H1 (cell line): ENCODE data around the gene FBXO5. TPM values are rescaled to one million over a fixed set of nuclear protein-coding genes. Genes with fewer than 3 reads are reported as not detected.

ENCODE experiments used
- CTCF ChIA-PET: fragments of 300-600 bp; sonication (Branson Sonifier 250); formaldehyde crosslinking; loops from one replicate; lab custom pipeline; 2021; ENCODE audit not compliant: partially characterized antibody; lab: Charles Lee
- POLR2A ChIA-PET: fragments of 300-600 bp; sonication (Branson Sonifier 250); formaldehyde crosslinking; loops from one replicate; lab custom pipeline; 2021; ENCODE audit warnings: inconsistent platforms; ENCODE audit not compliant: partially characterized antibody; lab: Charles Lee
- DNase-seq, 2 experiments: peaks; one replicate each; pipeline versions ENCODE4 v3.0.0 to v3.0.0-alpha.2; 2010 to 2022; ENCODE audit warnings: low spot score in 2 of 2, low read depth in 1 of 2, mixed read lengths in 1 of 2
- FAIRE-seq: peaks from 2 replicates; lab custom pipeline; 2011; peaks lifted over from hg19 to GRCh38; lab: Jason Lieb, UNC
- H2AFZ ChIP-seq: 2 replicates; pipeline ENCODE4 v1.8.1; 2012; ENCODE audit warnings: low read length, inconsistent platforms
- H2AK5ac ChIP-seq: 2 replicates; pipeline ENCODE4 v1.6.1; 2013; ENCODE audit warnings: low read depth, low read length
- H2BK120ac ChIP-seq: replicated peaks from 2 replicates; pipeline ENCODE3; 2013; ENCODE audit warnings: low read depth, low read length, inconsistent platforms
- H2BK12ac ChIP-seq: 2 replicates; pipeline ENCODE4 v1.6.1; 2013; ENCODE audit warnings: low read depth, low read length
- H2BK15ac ChIP-seq: 2 replicates; pipeline ENCODE4 v1.6.1; 2013; ENCODE audit warnings: low read length
- H2BK20ac ChIP-seq: 2 replicates; pipeline ENCODE4 v1.6.1; 2013; ENCODE audit warnings: low read length
- H2BK5ac ChIP-seq: 2 replicates; pipeline ENCODE4 v1.6.1; 2013; ENCODE audit warnings: low read depth, low read length
- H3K14ac ChIP-seq: 2 replicates; pipeline ENCODE4 v1.6.1; 2013; ENCODE audit warnings: inconsistent platforms; ENCODE audit not compliant: insufficient read length
- H3K18ac ChIP-seq: 2 replicates; pipeline ENCODE4 v1.6.1; 2013; ENCODE audit warnings: low read length; ENCODE audit errors: extremely low read depth
- H3K23ac ChIP-seq: 2 replicates; pipeline ENCODE4 v1.6.1; 2013; ENCODE audit warnings: inconsistent platforms; ENCODE audit not compliant: insufficient read length
- H3K23me2 ChIP-seq: 2 replicates; pipeline ENCODE4 v1.6.1; 2013; ENCODE audit warnings: low read depth, low read length
- H3K27ac ChIP-seq: 2 replicates; pipeline ENCODE4 v1.6.1; 2011; ENCODE audit warnings: low read depth, low read length, inconsistent platforms
- H3K27me3 ChIP-seq, 4 experiments: replicated peaks in 1 of 4; 1 replicate in 1 of 4; 2 replicates in 3 of 4; pipeline versions ENCODE4 v1.6.1 to v1.8.1; 2011 to 2013; ENCODE audit warnings: low read length in 3 of 4, mild to moderate bottlenecking in 3 of 4, inconsistent platforms in 2 of 4, mixed read lengths in 2 of 4, moderate library complexity in 1 of 4; ENCODE audit not compliant: control insufficient read depth in 3 of 4, insufficient read depth in 3 of 4; ENCODE audit errors: extremely low read depth in 1 of 4
- H3K36me3 ChIP-seq, 4 experiments: 2 replicates each; pipeline versions ENCODE4 v1.6.1 to v1.8.1; 2011 to 2013; ENCODE audit warnings: mild to moderate bottlenecking in 4 of 4, low read length in 3 of 4, moderate library complexity in 2 of 4, control low read depth in 1 of 4, inconsistent platforms in 1 of 4; ENCODE audit not compliant: insufficient read depth in 4 of 4, control insufficient read depth in 2 of 4
- H3K4ac ChIP-seq: replicated peaks from 2 replicates; pipeline ENCODE3; 2013; ENCODE audit warnings: low read length, low read depth, mixed read lengths, inconsistent platforms; ENCODE audit not compliant: insufficient read length
- H3K4me1 ChIP-seq, 4 experiments: replicated peaks in 1 of 4; 1 replicate in 1 of 4; 2 replicates in 3 of 4; pipeline versions ENCODE4 v1.6.1 to v1.8.1; 2011 to 2013; ENCODE audit warnings: low read length in 3 of 4, inconsistent platforms in 2 of 4, mixed read lengths in 1 of 4; ENCODE audit not compliant: insufficient read depth in 4 of 4, control insufficient read depth in 3 of 4
- H3K4me2 ChIP-seq, 2 experiments: 2 replicates each; pipeline versions ENCODE4 v1.6.1 to v1.8.1; 2011 to 2013; ENCODE audit warnings: low read depth in 2 of 2, low read length in 2 of 2, control low read depth in 1 of 2, inconsistent platforms in 1 of 2, mild to moderate bottlenecking in 1 of 2; ENCODE audit not compliant: insufficient read depth in 1 of 2
- H3K4me3 ChIP-seq, 4 experiments: fragments of 200-600, 300-600 bp in 1 of 4; sonication (generic), shearing (Covaris generic), sonication (Bioruptor Twin) in 1 of 4; 2 replicates each; pipeline versions ENCODE4 v1.5.1 to v1.8.1; 2011 to 2016; ENCODE audit warnings: low read length in 4 of 4, low read depth in 3 of 4, control low read depth in 2 of 4, inconsistent platforms in 2 of 4, mild to moderate bottlenecking in 2 of 4, mixed read lengths in 1 of 4, moderate library complexity in 1 of 4; ENCODE audit not compliant: insufficient read depth in 2 of 4; ENCODE audit errors: extremely low read depth in 1 of 4
- H3K56ac ChIP-seq: replicated peaks from 2 replicates; pipeline ENCODE3; 2013; ENCODE audit warnings: low read depth, mild to moderate bottlenecking, mixed read lengths, low read length, inconsistent platforms; ENCODE audit not compliant: insufficient read length
- H3K79me1 ChIP-seq: 2 replicates; pipeline ENCODE4 v1.6.1; 2013; ENCODE audit warnings: low read depth, low read length, control low read depth
- H3K79me2 ChIP-seq, 2 experiments: 2 replicates each; pipeline versions ENCODE4 v1.6.1 to v1.8.1; 2012 to 2013; ENCODE audit warnings: low read length in 2 of 2, mild to moderate bottlenecking in 2 of 2, inconsistent platforms in 1 of 2; ENCODE audit not compliant: insufficient read depth in 2 of 2, control insufficient read depth in 1 of 2
- H3K9ac ChIP-seq, 4 experiments: replicated peaks in 1 of 4; 1 replicate in 1 of 4; 2 replicates in 3 of 4; pipeline versions ENCODE4 v1.6.1 to v1.8.1; 2011 to 2013; ENCODE audit warnings: low read depth in 3 of 4, low read length in 3 of 4, control low read depth in 2 of 4, mild to moderate bottlenecking in 2 of 4, moderate library complexity in 2 of 4, inconsistent platforms in 1 of 4; ENCODE audit errors: extremely low read depth in 1 of 4
- H3K9me3 ChIP-seq, 2 experiments: 2 replicates each; pipeline versions ENCODE4 v1.6.1 to v1.8.1; 2012 to 2013; ENCODE audit warnings: mild to moderate bottlenecking in 2 of 2, moderate library complexity in 2 of 2, control low read depth in 1 of 2, inconsistent platforms in 1 of 2, low read depth in 1 of 2, low read length in 1 of 2, mixed read lengths in 1 of 2; ENCODE audit not compliant: insufficient read depth in 2 of 2
- H4K20me1 ChIP-seq, 2 experiments: replicated peaks in 1 of 2; 2 replicates each; pipeline versions ENCODE3 to v1.8.1; 2011 to 2013; ENCODE audit warnings: inconsistent platforms in 2 of 2, low read length in 2 of 2, mild to moderate bottlenecking in 1 of 2; ENCODE audit not compliant: insufficient read depth in 2 of 2, control insufficient read depth in 1 of 2
- H4K5ac ChIP-seq: 2 replicates; pipeline ENCODE4 v1.6.1; 2013; ENCODE audit warnings: low read length, low read depth, mixed read lengths, inconsistent platforms; ENCODE audit not compliant: insufficient read length
- H4K8ac ChIP-seq: 2 replicates; pipeline ENCODE4 v1.8.0; 2013; ENCODE audit warnings: mild to moderate bottlenecking, moderate library complexity, low read length, inconsistent platforms; ENCODE audit not compliant: insufficient read depth; ENCODE audit errors: extremely low read depth
- H4K91ac ChIP-seq: replicated peaks from 2 replicates; pipeline ENCODE3; 2013; ENCODE audit warnings: low read length, mixed read lengths, inconsistent platforms; ENCODE audit not compliant: insufficient read length
- CEBPB ChIP-seq: IDR thresholded peaks from 2 replicates; pipeline ENCODE4 v1.6.1; 2012; ENCODE audit warnings: low read depth, low read length
- EGR1 ChIP-seq: IDR thresholded peaks from 2 replicates; pipeline ENCODE4 v1.6.1; 2011; ENCODE audit warnings: low read depth, low read length, borderline replicate concordance
- HDAC6 ChIP-seq: IDR thresholded peaks from one replicate; pipeline ENCODE4 v1.7.1; 2012; ENCODE audit warnings: low read depth, mild to moderate bottlenecking, inconsistent platforms, low read length, moderate library complexity
- KDM5A ChIP-seq: fragments of 200-600 bp; IDR thresholded peaks from 2 replicates; pipeline ENCODE4 v1.7.1; 2012; ENCODE audit warnings: mild to moderate bottlenecking, low read length, inconsistent platforms, mixed read lengths
- MAX ChIP-seq: IDR thresholded peaks from 2 replicates; pipeline ENCODE4 v1.6.1; 2012; ENCODE audit warnings: inconsistent platforms
- PHF8 ChIP-seq: fragments of 200-600 bp; sonication (generic); conservative IDR thresholded peaks from 2 replicates; pipeline ENCODE4 v1.7.1; 2012; ENCODE audit warnings: low read depth, mild to moderate bottlenecking, inconsistent platforms, low read length, moderate library complexity
- WGBS, 2 experiments: shearing (Covaris generic) in 1 of 2; methylation state at CpG; one replicate each; pipeline versions ENCODE4 v1.1.6 to v1.1.7; 2013 to 2015; ENCODE audit warnings: low lambda C conversion rate in 2 of 2, mixed read lengths in 2 of 2, inconsistent platforms in 1 of 2, low coverage in 1 of 2, missing lambda C conversion rate in 1 of 2; ENCODE audit not compliant: insufficient replicate concordance in 2 of 2, insufficient coverage in 1 of 2, insufficient read length in 1 of 2; ENCODE audit errors: extremely low coverage in 1 of 2, missing lambda C conversion rate in 1 of 2; 5-methylcytosine and 5-hydroxymethylcytosine counted together
- polyA plus RNA-seq, 7 experiments: library from polyadenylated mRNA; depleted of rRNA in 3 of 7; stranded (reverse) in 5 of 7; unstranded in 2 of 7; fragments of >200 nt in 5 of 7; fragments of 200-250 nt in 2 of 7; gene quantifications; 1 replicate in 5 of 7; 2 replicates in 1 of 7; 4 replicates in 1 of 7; pipeline versions ENCODE4 v1.2.1 to v1.2.3, GENCODE V29; 2011 to 2013; ENCODE audit warnings: missing spikeins in 2 of 7, mixed read lengths in 2 of 7
- total RNA-seq: library from RNA; stranded (reverse); fragmentation: NEBNext Ultra II Directional; extraction: Animal tissue kit (Norgen Biotek cat#: 25700); gene quantifications from 2 replicates; pipeline ENCODE4 v1.2.1, GENCODE V29; 2021

Gene FBXO5
- total and polyA plus RNA-seq, 2 of the 8 experiments (the other 6 are each of a cell fraction or from before 2014, with no cell fraction given), result 13.7 to 55.1 TPM

- Histone ChIP-seq H2BK120ac (no peak overlapping the region), H4K8ac (no peak overlapping the region), H3K9me3 (no peaks in the 10 kb centered on the region; a peak in 1 of 4 replicates)
- TF ChIP-seq CEBPB, result no peak
- no peak for TF ChIP-seq KDM5A
- TF ChIP-seq HDAC6, result no peak
- TF ChIP-seq PHF8, result no peak
- no peak for TF ChIP-seq MAX
- TF ChIP-seq EGR1, result no peak
- TF ChIP-seq, all 59 proteins: peak for 0
- no peak overlapping the region for H3K14ac ChIP-seq
- WGBS, 2 experiments, result 28% methylated on average over 1 of the region's 1 CpG; no CpG with 5 or more reads in 1 of the 2 experiments
- no peak overlapping the region for H2AFZ ChIP-seq
- H3K79me2 ChIP-seq, result no peaks in the 10 kb centered on the region
- no peak overlapping the region for H3K56ac ChIP-seq
- POLR2A ChIA-PET, result no interaction called here
- no peaks in the 10 kb centered on the region for H3K23me2 ChIP-seq
- peak overlapping the region in 1 of 4 experiments; percentile 4; a peak in 1 of 8 replicates for H3K4me3 ChIP-seq
- no peak overlapping the region for H3K18ac ChIP-seq
- no peaks in the 10 kb centered on the region for H4K20me1 ChIP-seq
- H2AK5ac ChIP-seq, result no peak overlapping the region
- no peak overlapping the region for H2BK5ac ChIP-seq
- H3K9ac ChIP-seq, result no peak overlapping the region
- CTCF ChIA-PET, result interaction anchor here (0.6 to 6.7 kb wide), 13 partner anchors 8 to 457 kb away, joined by 3 to 79 read pairs (median 4); partner anchors contain the start of gene VIP
- no peaks in the 10 kb centered on the region for H3K27me3 ChIP-seq
- H3K27ac ChIP-seq, result no peak overlapping the region
- no peak overlapping the region for H4K5ac ChIP-seq
- no peak overlapping the region for H3K23ac ChIP-seq
- H3K4me2 ChIP-seq, result peak overlapping the region in 1 of 2 experiments; percentile 35; a peak in 1 of 4 replicates
- H3K79me1 ChIP-seq, result no peaks in the 10 kb centered on the region
- peak in 1 of 2 experiments; percentile 17 for DNase-seq
- peaks cover 0 to 4% (median under 1%) of the 10 kb centered on the region in 4 experiments; a peak in 2 of 7 replicates for H3K4me1 ChIP-seq
- no peak overlapping the region for H2BK20ac ChIP-seq
- H4K91ac ChIP-seq, result no peak overlapping the region
- H2BK15ac ChIP-seq, result no peak overlapping the region
- FAIRE-seq, result no peak
- no peaks in the 10 kb centered on the region for H3K36me3 ChIP-seq
- no peak overlapping the region for H3K4ac ChIP-seq
- H2BK12ac ChIP-seq, result no peak overlapping the region
Observed at GRCh38 chr6:152952045-152952444, 30.8 kb downstream of the FBXO5 start.
